Loucy (cell line): ENCODE results near the gene SCRN3.

Source experiments
- H2AFZ ChIP-seq: fragments of 200-600 bp; sonication (generic); 2 replicates; pipeline ENCODE4 v1.6.0; 2016; ENCODE audit warnings: antibody characterized with exemption, mild to moderate bottlenecking, low read length, moderate library complexity
- H3F3A ChIP-seq: fragments of 200-600 bp; 2 replicates; pipeline ENCODE4 v1.6.0; 2016; ENCODE audit warnings: antibody characterized with exemption, low read depth, mild to moderate bottlenecking
- H3K27me3 ChIP-seq: fragments of 200-600 bp; sonication (generic); 2 replicates; pipeline ENCODE4 v1.6.1; 2014; ENCODE audit warnings: low read length, mild to moderate bottlenecking; ENCODE audit not compliant: insufficient read depth, poor library complexity, severe bottlenecking
- H3K36me3 ChIP-seq: fragments of 200-600 bp; sonication (generic); 2 replicates; pipeline ENCODE4 v1.6.1; 2016; ENCODE audit warnings: low read length; ENCODE audit not compliant: insufficient read depth
- H3K4me1 ChIP-seq: fragments of 200-600 bp; sonication (generic); 2 replicates; pipeline ENCODE4 v1.5.1; 2014; ENCODE audit warnings: low read length, mild to moderate bottlenecking; ENCODE audit not compliant: insufficient read depth, poor library complexity, severe bottlenecking
- H3K4me2 ChIP-seq: fragments of 200-600 bp; sonication (generic); 2 replicates; pipeline ENCODE4 v1.6.0; 2014; ENCODE audit warnings: antibody characterized with exemption, low read length, low read depth, mild to moderate bottlenecking; ENCODE audit not compliant: poor library complexity, severe bottlenecking
- H3K4me3 ChIP-seq: fragments of 200-600 bp; sonication (generic); 2 replicates; pipeline ENCODE4 v1.5.1; 2014; ENCODE audit warnings: low read length, mild to moderate bottlenecking, mixed read lengths; ENCODE audit not compliant: poor library complexity, severe bottlenecking
- H3K79me2 ChIP-seq: fragments of 200-600 bp; sonication (generic); 2 replicates; pipeline ENCODE4 v1.6.1; 2014; ENCODE audit warnings: low read length; ENCODE audit not compliant: insufficient read depth
- H3K9ac ChIP-seq: fragments of 200-600 bp; sonication (generic); 2 replicates; pipeline ENCODE4 v1.6.0; 2014; ENCODE audit warnings: mild to moderate bottlenecking, low read depth, low read length, moderate library complexity; ENCODE audit not compliant: poor library complexity, severe bottlenecking
- H3K9me2 ChIP-seq: fragments of 200-600 bp; sonication (generic); replicated peaks from 2 replicates; pipeline ENCODE4 v1.6.1; 2016; ENCODE audit warnings: low read depth, low read length, mixed read lengths
- H3K9me3 ChIP-seq: fragments of 200-600 bp; sonication (generic); 2 replicates; pipeline ENCODE4 v1.6.1; 2014; ENCODE audit warnings: mild to moderate bottlenecking, antibody characterized with exemption, low read length, low read depth; ENCODE audit not compliant: insufficient read depth
- H4K20me1 ChIP-seq: fragments of 200-600 bp; sonication (generic); 2 replicates; pipeline ENCODE4 v1.6.0; 2014; ENCODE audit warnings: antibody characterized with exemption, low read length, mild to moderate bottlenecking; ENCODE audit not compliant: insufficient read depth, poor library complexity, severe bottlenecking
- EZH2phosphoT487 ChIP-seq: fragments of 200-600 bp; IDR thresholded peaks from 2 replicates; pipeline ENCODE4 v1.6.1; 2018; ENCODE audit warnings: antibody characterized with exemption, mild to moderate bottlenecking, moderate library complexity, borderline replicate concordance
- TF ChIP-seq, protein P1 (sequence below): fragments of 200-600 bp; sonication (generic); conservative IDR thresholded peaks from 2 replicates; pipeline ENCODE4 v1.5.1; 2014; ENCODE audit warnings: mild to moderate bottlenecking, antibody characterized with exemption, low read length

SCRN3 gene

GRCh38 chr2:174364628-174365027 is 30.9 kb upstream of the SCRN3 start:
- H3K36me3 ChIP-seq: peaks cover 34% of the 10 kb centered on the region; the same call in 1 of the 2 replicates
- H3K9ac ChIP-seq: no peak overlapping the region
- no peaks in the 10 kb centered on the region for H3F3A ChIP-seq
- H4K20me1 ChIP-seq: no peaks in the 10 kb centered on the region
- no peak overlapping the region for H2AFZ ChIP-seq
- TF ChIP-seq, protein P1, sequence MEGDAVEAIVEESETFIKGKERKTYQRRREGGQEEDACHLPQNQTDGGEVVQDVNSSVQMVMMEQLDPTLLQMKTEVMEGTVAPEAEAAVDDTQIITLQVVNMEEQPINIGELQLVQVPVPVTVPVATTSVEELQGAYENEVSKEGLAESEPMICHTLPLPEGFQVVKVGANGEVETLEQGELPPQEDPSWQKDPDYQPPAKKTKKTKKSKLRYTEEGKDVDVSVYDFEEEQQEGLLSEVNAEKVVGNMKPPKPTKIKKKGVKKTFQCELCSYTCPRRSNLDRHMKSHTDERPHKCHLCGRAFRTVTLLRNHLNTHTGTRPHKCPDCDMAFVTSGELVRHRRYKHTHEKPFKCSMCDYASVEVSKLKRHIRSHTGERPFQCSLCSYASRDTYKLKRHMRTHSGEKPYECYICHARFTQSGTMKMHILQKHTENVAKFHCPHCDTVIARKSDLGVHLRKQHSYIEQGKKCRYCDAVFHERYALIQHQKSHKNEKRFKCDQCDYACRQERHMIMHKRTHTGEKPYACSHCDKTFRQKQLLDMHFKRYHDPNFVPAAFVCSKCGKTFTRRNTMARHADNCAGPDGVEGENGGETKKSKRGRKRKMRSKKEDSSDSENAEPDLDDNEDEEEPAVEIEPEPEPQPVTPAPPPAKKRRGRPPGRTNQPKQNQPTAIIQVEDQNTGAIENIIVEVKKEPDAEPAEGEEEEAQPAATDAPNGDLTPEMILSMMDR: no peak
- TF ChIP-seq EZH2phosphoT487: no peak
- H3K9me3 ChIP-seq: peaks cover 6% of the 10 kb centered on the region; the same call in 1 of the 2 replicates
- H3K4me2 ChIP-seq: no peak overlapping the region
- H3K79me2 ChIP-seq: no peaks in the 10 kb centered on the region
- no peak overlapping the region for H3K4me3 ChIP-seq
- no peaks in the 10 kb centered on the region for H3K9me2 ChIP-seq
- no peaks in the 10 kb centered on the region for H3K27me3 ChIP-seq
- no peaks in the 10 kb centered on the region for H3K4me1 ChIP-seq

DNA sequence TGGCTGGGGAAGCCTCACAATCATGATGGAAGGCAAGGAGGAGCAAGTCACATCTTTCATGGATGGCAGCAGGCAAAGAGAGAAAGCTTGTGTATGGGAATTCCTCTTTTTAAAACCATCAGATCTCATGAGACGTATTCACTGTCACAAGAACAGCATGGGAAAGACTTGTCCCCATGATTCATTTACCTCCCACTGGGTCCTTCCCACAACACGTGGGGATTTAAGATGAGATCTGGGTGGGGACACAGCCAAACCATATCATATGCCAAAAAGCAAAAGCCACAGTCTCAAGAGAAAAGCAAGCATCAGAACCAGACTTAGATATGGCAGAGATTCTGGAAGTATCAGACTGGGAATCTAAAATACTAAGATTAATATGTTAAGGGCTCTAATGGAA is 30.0 kb upstream of the SCRN3 start:
- H3K36me3 ChIP-seq: peaks cover 42% of the 10 kb centered on the region; the same call in 1 of the 2 replicates
- no peaks in the 10 kb centered on the region for H4K20me1 ChIP-seq
- H3K4me1 ChIP-seq: no peaks in the 10 kb centered on the region

GRCh38 chr2:174368691-174369090 is 26.8 kb upstream of the SCRN3 start:
- Histone ChIP-seq H3K9me3 (peaks cover 6% of the 10 kb centered on the region; the same call in 1 of the 2 replicates), H4K20me1 (no peaks in the 10 kb centered on the region)

More for the DNA sequence above, 30.0 kb upstream of the SCRN3 start:
- TF ChIP-seq EZH2phosphoT487: no peak
- TF ChIP-seq, protein P1: no peak
- Histone ChIP-seq H3K4me2 (no peak overlapping the region), H3K79me2 (no peaks in the 10 kb centered on the region), H3K9ac (no peak overlapping the region), H3K9me2 (no peaks in the 10 kb centered on the region), H2AFZ (no peak overlapping the region), H3F3A (no peaks in the 10 kb centered on the region), H3K9me3 (peaks cover 6% of the 10 kb centered on the region; the same call in 1 of the 2 replicates), H3K4me3 (no peak overlapping the region), H3K27me3 (no peaks in the 10 kb centered on the region)

More at GRCh38 chr2:174368691-174369090, 26.8 kb upstream of the SCRN3 start:
- Histone ChIP-seq H3K4me1 (no peaks in the 10 kb centered on the region), H3F3A (no peaks in the 10 kb centered on the region), H3K9ac (no peak overlapping the region), H3K4me3 (no peak overlapping the region), H3K4me2 (no peak overlapping the region), H2AFZ (no peak overlapping the region), H3K36me3 (peaks cover 42% of the 10 kb centered on the region; the same call in 1 of the 2 replicates), H3K9me2 (no peaks in the 10 kb centered on the region), H3K79me2 (no peaks in the 10 kb centered on the region), H3K27me3 (no peaks in the 10 kb centered on the region)
- TF ChIP-seq, protein P1: no peak
- no peak for TF ChIP-seq EZH2phosphoT487
